Measurements from ENCODE around the gene NOP53.

- TF ChIP-seq CTCF (IDR thresholded peaks at IDR 0.05) (no peak), POLR2A (IDR thresholded peaks at IDR 0.05) (no peak)
Observed at GRCh38 chr19:47741544-47742140, 3.7 kb upstream of the NOP53 start.

Measured in body of pancreas (tissue), 4 donors.